ENCODE measurements around the gene C20orf141.
"Not testable (repeated sequence)": the region's sequence is repeated elsewhere in the genome, so short reads cannot be mapped to it uniquely, and the experiment has no call there.

C20orf141 gene

DNA sequence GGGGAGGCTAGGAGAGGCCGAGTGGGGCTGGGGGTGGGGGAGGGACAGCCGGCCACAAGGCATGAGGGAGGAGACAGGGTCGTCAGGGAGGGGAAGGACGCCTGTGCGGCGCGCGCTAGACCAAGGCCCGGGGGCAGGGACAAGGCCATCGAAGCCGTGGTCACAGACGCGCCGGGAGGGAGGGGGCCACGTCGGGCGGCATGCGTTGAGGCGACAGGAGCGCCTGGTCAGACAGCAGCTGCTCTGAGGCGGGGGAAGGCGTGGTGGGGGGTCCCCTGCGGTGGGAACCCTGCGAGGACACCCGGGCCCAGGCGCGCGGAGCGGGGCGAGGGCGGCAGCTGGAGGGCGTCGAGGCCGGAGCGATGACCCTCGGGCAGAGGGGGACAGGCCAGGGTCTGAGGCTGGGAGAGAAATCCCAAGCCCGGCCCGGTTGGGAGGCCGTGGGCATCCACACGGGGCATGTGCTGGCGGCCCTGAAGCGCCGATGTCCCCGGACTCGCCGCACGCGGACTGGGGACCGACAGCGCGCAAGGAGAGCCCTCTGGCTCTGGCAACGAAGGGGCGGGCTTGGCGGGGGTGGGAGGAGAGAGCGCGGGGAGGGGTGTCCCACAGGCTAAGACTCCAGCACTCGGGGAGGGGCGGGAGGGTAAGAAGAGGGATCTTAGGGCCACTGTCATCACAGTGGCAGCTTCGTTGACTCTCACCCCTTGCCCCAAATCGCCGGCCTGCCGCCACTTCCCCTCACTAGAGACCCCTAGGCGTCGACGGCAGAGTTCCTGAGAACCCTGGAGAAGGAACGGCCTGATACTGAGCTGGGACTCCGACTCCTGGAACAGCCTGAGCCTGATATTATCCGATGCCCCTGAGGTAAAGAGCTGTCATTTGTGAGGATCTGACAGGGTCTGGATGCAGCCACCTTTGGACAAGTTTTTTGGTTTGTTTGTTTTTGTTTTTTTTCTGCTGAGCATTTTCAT, 6.4 kb downstream of the C20orf141 start:
- peak; percentile 67 for DNase-seq

- DNase-seq, result no peak
Observed at GRCh38 chr20:2822073-2822472, 7.3 kb downstream of the C20orf141 start.

- no peak for DNase-seq
Observed at GRCh38 chr20:2825761-2826160, 11.0 kb downstream of the C20orf141 start.

DNA sequence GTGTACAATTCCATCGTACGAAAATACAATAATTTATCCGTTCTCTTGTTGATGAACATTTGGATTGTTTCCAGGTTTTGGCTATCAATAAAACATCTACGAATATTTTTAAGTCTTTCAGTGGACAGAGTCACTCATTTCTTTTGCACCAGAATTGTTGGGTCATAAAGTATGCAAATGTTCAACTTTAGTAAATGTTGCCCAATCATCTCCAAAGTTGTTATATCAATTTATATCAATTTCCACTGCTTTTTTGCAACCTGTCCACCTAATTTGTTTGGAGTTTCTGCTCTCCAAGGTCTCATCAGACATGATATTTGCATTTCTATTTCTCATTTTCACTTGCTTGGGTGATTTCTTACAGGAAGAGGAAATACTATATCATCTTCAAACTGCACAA, 11.9 kb downstream of the C20orf141 start:
- DNase-seq, result no peak

GRCh38 chr20:2829376-2829775, 14.6 kb downstream of the C20orf141 start:
- DNase-seq, result no peak

- DNase-seq, result not testable (repeated sequence)
Observed at GRCh38 chr20:2831206-2831605, 16.4 kb downstream of the C20orf141 start.

- DNase-seq, result no peak
Observed at GRCh38 chr20:2833761-2834160, 19.0 kb downstream of the C20orf141 start.

DNA sequence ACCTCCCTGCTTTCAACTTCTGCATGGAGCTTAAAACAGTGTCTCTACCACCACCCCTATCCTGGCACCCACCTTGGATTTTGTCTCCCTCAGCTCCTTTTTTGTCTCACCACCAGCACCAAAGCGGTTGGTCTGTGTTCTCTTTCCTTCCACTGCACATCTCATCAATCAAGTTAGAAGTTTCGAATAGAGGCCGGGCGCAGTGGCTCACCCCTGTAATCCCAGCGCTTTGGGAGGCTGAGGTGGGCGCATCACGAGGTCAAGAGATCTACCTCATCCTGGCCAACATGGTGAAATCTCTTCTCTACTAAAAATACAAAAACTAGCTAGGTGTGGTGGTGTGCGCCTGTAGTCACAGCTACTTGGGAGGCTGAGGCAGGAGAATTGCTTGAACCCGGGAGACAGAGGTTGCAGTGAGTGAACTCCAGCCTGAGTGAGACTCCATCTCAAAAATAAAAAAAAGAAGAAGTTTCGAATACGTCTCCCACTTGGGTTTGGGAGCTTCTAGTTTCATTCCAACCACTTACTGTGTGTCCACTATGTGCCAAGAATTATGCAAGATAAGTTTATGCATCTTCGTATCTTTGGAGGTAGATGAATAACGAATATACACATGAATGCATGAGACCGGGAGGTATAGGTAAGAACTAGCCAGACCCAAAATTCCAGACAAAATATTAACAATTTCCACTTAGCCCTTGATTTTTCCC, 19.8 kb downstream of the C20orf141 start:
- no peak for DNase-seq

DNA sequence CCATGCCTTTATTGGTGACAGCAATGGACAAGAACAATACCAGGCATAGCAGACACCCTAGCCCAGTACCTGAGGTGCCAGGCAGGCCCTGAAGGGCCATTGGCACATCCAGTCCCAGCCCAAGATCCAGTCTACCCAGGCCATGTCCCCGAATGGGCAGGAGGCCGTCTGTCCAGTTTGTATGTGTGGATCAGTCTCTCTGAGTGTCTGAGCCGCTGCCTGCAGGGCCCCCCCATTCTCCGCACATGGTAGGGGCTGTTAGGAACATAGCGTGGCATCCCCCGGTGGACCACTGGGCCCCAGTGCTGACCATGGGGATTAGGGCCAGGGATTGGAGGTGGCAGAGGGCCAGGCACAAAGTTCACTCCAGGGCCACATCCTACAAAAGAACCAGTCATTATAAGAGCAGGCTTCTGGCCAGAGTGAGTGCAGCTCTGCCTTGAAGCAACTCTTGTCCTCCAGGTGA, 20.6 kb downstream of the C20orf141 start:
- DNase-seq, result no peak

GRCh38 chr20:2836035-2836434, 21.2 kb downstream of the C20orf141 start:
- no peak for DNase-seq

DNA sequence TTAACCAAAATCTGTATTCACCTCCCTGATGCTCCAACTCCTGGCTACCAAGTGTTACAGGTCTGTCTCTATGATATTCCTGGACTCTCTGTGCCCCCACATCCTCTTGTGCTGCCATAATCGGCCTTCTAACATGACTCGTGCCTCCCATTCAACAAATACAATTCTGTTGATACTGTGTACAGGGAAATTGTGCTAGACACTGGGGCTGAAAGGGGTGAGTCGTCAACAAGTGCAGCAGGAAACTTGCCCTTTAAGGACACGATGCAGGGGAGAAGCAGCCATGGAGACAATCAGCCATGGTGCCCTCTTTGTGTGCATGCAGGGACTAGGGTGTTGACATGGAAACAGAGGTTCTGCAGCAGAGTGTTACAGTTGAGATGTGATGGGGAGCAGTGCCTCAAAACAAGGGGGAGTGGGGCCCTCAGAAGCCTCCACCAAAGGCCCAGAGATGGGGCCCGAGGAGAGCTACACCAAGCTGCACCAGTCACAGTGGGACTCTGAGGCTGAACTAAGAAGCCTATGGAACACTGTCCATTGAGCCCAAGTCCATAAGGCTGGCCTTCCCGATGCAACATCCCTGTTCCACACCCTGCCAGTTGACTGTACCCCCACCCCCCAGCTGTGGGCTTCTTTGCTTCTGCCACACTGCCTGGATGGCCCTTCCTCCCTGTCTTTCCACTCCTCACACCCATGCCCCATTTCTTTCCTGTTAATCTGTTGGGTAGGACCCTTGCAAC, 22.6 kb downstream of the C20orf141 start:
- DNase-seq, result no peak

GRCh38 chr20:2838170-2838797, 23.5 kb downstream of the C20orf141 start:
- no peak for DNase-seq

- no peak for DNase-seq
Observed at GRCh38 chr20:2838847-2839671, 24.3 kb downstream of the C20orf141 start.

DNA sequence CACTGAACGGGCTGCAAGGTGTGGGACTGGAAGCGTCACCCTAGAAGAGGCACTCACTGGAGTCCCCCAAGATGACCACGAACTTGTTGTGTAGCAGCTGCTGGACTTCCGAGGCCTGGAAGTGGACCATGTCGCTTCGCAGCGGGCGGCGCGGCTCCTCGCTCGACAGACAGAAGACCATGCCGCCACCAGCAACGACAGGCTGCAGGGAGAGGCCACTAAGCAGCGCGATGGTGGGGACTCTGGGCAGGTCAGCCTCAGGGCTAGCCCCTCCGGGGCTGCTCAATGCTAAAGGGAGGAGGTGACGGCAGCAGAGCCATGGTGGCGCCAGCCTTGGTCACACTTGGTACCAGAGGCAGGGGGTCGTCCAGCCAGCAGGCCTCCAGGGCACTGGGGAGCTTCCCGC, 24.9 kb downstream of the C20orf141 start:
- DNase-seq, result no peak

- peak; percentile 92 for DNase-seq
Observed at GRCh38 chr20:2840138-2840966, 25.6 kb downstream of the C20orf141 start, which contains the start of the genes PCED1A and VPS16. Gene PCED1A (minus strand): TSS chr20:2840655. CDS start chr20:2839912, 743 bp downstream. Gene VPS16 (plus strand): TSS chr20:2840745. CDS start chr20:2840775, 30 bp downstream.

DNA sequence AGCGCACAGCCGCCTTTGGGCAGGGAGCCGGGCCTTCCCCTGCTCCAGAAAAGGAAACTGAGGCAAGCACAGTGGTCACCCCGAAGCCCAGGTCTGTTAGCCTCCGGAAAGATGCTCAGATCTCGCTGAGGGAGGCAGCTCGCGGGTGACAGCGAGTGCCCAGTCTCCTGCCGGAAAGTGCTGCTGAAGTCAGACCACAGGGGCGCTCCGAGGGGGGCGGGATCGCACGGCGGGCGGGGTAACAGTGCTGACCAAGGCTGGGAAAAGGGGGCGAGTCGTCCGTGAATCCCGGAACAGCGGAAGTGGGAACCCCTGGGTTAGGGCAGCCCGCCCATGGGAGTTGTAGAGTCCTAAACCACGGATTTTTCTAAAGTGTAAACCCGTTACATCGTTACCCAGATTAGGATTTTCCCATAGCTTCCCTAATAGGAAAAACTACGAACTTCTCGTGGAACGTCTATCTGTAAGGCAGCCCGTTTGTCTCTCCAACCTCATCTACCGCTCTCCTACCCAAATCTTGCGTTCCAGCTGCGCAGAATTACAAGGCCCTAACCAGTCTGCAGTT, 26.3 kb downstream of the C20orf141 start:
- peak; percentile 72 for DNase-seq

GRCh38 chr20:2845607-2846006, 30.8 kb downstream of the C20orf141 start:
- no peak for DNase-seq

DNA sequence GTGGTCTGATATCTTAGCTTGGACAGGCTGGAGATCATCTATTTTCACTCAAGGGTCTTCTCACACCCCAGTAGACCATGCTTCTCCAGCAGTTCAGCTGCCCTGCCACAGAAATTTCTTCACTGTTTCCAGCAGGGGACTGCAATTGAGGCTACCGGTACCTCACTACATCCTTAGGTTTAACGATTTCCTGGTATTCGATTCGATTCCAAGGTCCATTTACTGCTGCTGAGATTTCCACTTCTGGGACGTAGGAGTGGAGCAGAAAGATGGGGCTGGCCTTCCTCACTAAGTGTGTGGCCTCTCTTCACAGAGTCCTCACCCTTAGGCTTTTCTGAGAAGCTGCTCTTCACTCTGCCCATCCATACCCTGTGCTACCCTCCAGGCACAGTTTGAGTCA, 31.9 kb downstream of the C20orf141 start:
- no peak for DNase-seq

DNA sequence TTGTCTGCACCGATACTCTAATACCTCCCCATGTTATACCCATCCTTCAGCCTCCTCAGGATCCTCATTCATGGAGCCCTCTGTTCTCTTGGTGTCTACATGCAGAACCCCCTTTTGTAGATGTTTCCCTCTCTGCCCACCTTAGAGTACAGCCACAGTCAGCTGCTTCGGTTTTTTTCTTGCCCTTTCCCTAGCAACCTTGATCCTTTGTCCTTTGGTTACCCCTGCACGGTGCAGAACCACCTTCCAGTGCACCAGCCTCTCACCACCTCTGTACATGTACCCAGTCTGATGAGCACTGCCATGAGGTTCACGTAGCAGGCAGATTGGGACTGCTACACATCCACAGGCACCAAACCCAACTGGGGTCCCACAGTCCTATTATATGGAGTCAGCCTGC, 33.0 kb downstream of the C20orf141 start:
- no peak for DNase-seq

DNA sequence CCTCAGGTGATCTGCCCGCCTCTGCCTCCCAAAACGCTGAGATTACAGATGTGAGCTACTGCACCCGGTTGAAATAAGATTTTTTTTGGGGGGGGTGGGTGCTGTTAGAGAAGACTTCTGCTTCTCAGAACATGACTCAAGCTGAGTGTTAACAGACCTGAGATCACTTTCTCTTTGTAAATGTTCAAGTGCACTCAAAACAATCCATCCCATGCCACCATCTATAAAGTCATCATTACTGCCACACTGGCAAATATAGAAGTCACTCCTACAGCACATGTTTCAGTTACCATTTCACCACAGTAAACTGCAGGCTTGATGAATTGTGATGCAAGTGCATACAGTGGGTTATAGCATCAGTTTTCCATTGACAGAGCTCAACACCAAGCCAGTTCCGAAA, 34.7 kb downstream of the C20orf141 start:
- no peak for DNase-seq
